ENCODE data around the gene NEK1. TPM values are rescaled to one million over a fixed set of nuclear protein-coding genes. Genes with fewer than 3 reads are reported as not detected.

NEK1 gene
- total and polyA plus RNA-seq, 2 donors (not counting 1 experiment from before 2014, with no cell fraction given), result 3.3 to 21.4 TPM

- Histone ChIP-seq H3K36me3 (replicated peaks in 1 of 2; ENCODE audit: control extremely low read depth in 1 of 2, control insufficient read depth in 1 of 2, extremely low read depth in 1 of 2, insufficient read depth in 2 of 2, low read length in 1 of 2) (no peaks in the 10 kb centered on the region), H3K9me3 (ENCODE audit: control extremely low read depth in 1 of 3, control insufficient read depth in 2 of 3, insufficient read depth in 1 of 3, low read length in 2 of 3) (peaks cover 0 to 1% (median 0%) of the 10 kb centered on the region in 3 donors), H3K4me1 (ENCODE audit: control insufficient read depth in 2 of 2, insufficient read depth in 2 of 2, low read length in 2 of 2) (no peaks in the 10 kb centered on the region), H4K20me1 (ENCODE audit: control insufficient read depth, insufficient read depth, low read length, poor library complexity, severe bottlenecking) (no peaks in the 10 kb centered on the region), H2AFZ (ENCODE audit: insufficient read depth, low read depth, low read length, poor library complexity, severe bottlenecking) (no peak overlapping the region), H3K4me3 (ENCODE audit: control extremely low read depth in 1 of 5, extremely low read depth in 1 of 5, insufficient read depth in 1 of 5, low read depth in 2 of 5, low read length in 4 of 5) (no peak overlapping the region), H3K27ac (ENCODE audit: low read length in 2 of 2) (no peak overlapping the region), H3K79me2 (ENCODE audit: control insufficient read depth, insufficient read depth, low read length) (no peaks in the 10 kb centered on the region), H3K4me2 (replicated peaks; ENCODE audit: low read depth, low read length, poor library complexity, severe bottlenecking) (no peak overlapping the region), H3K27me3 (replicated peaks in 1 of 4; ENCODE audit: control extremely low read depth in 1 of 4, control insufficient read depth in 3 of 4, insufficient read depth in 4 of 4, low read length in 3 of 4) (no peaks in the 10 kb centered on the region), H3K9ac (ENCODE audit: low read length) (no peak overlapping the region)
- no peak overlapping the region for H3K4me3 Mint-ChIP-seq
- H3K4me1 Mint-ChIP-seq, result no peaks in the 10 kb centered on the region
- POLR2A ChIA-PET, result no interaction called here
- CTCF ChIA-PET, result interaction anchor here (0.8 to 2.2 kb wide), 9 partner anchors 9 to 1005 kb away, joined by 3 to 63 read pairs (median 4); partner anchors contain the start of gene DDX60L
- DNase-seq (no peak), ATAC-seq (ENCODE audit: low read depth) (no peak)
- no peak overlapping the region for H3K27ac Mint-ChIP-seq
- intact Hi-C loops (cut with micrococcal nuclease), result loop anchor here (10.0 kb wide), 1 partner anchor 970 kb away; no protein-coding TSS in a partner anchor
- no peaks in the 10 kb centered on the region for H3K27me3 Mint-ChIP-seq
- H3K9me3 Mint-ChIP-seq (ENCODE audit: insufficient read depth), result peaks cover 2% of the 10 kb centered on the region
- TF ChIP-seq CTCF (IDR thresholded peaks at IDR 0.05) (no peak), EZH2 (IDR thresholded peaks at IDR 0.05; ENCODE audit: borderline replicate concordance, insufficient read depth, low read depth, low read length, poor library complexity, severe bottlenecking) (no peak)
Observed at GRCh38 chr4:169485086-169485485, 127.3 kb downstream of the NEK1 start.

- Histone ChIP-seq H3K9me3 (ENCODE audit: control extremely low read depth in 1 of 3, control insufficient read depth in 2 of 3, insufficient read depth in 1 of 3, low read length in 2 of 3) (peaks cover 0 to 1% (median 0%) of the 10 kb centered on the region in 3 donors), H3K4me2 (replicated peaks; ENCODE audit: low read depth, low read length, poor library complexity, severe bottlenecking) (no peak overlapping the region), H3K79me2 (ENCODE audit: control insufficient read depth, insufficient read depth, low read length) (no peaks in the 10 kb centered on the region), H3K9ac (ENCODE audit: low read length) (no peak overlapping the region), H3K4me3 (ENCODE audit: control extremely low read depth in 1 of 5, extremely low read depth in 1 of 5, insufficient read depth in 1 of 5, low read depth in 2 of 5, low read length in 4 of 5) (no peak overlapping the region), H3K4me1 (ENCODE audit: control insufficient read depth in 2 of 2, insufficient read depth in 2 of 2, low read length in 2 of 2) (no peaks in the 10 kb centered on the region), H3K27ac (ENCODE audit: low read length in 2 of 2) (no peak overlapping the region), H2AFZ (ENCODE audit: insufficient read depth, low read depth, low read length, poor library complexity, severe bottlenecking) (no peak overlapping the region), H3K36me3 (replicated peaks in 1 of 2; ENCODE audit: control extremely low read depth in 1 of 2, control insufficient read depth in 1 of 2, extremely low read depth in 1 of 2, insufficient read depth in 2 of 2, low read length in 1 of 2) (no peaks in the 10 kb centered on the region), H3K27me3 (replicated peaks in 1 of 4; ENCODE audit: control extremely low read depth in 1 of 4, control insufficient read depth in 3 of 4, insufficient read depth in 4 of 4, low read length in 3 of 4) (no peaks in the 10 kb centered on the region), H4K20me1 (ENCODE audit: control insufficient read depth, insufficient read depth, low read length, poor library complexity, severe bottlenecking) (no peaks in the 10 kb centered on the region)
- no peak overlapping the region for H3K4me3 Mint-ChIP-seq
- TF ChIP-seq CTCF (IDR thresholded peaks at IDR 0.05) (no peak), EZH2 (IDR thresholded peaks at IDR 0.05; ENCODE audit: borderline replicate concordance, insufficient read depth, low read depth, low read length, poor library complexity, severe bottlenecking) (no peak)
- no peak for ATAC-seq (ENCODE audit: low read depth)
- intact Hi-C loops (cut with micrococcal nuclease), result loop anchor here (10.0 kb wide), 1 partner anchor 970 kb away; no protein-coding TSS in a partner anchor
- H3K9me3 Mint-ChIP-seq (ENCODE audit: insufficient read depth), result peaks cover 2% of the 10 kb centered on the region
- no peak overlapping the region for H3K27ac Mint-ChIP-seq
- ChIA-PET POLR2A (no interaction called here), CTCF (interaction anchor here (0.7 to 2.2 kb wide), 7 partner anchors 95 to 680 kb away, joined by 3 to 63 read pairs (median 5); no protein-coding TSS in a partner anchor)
- 100% methylated on average over 1 of the region's 3 CpGs for WGBS (ENCODE audit: insufficient coverage)
- DNase-seq, result no peak
- H3K27me3 Mint-ChIP-seq, result no peaks in the 10 kb centered on the region
- H3K4me1 Mint-ChIP-seq, result no peaks in the 10 kb centered on the region
Observed at GRCh38 chr4:169484485-169484884, 127.9 kb downstream of the NEK1 start.

Data from B cell (primary cell).